ENCODE measurements around the gene INO80.

INO80 gene

DNA sequence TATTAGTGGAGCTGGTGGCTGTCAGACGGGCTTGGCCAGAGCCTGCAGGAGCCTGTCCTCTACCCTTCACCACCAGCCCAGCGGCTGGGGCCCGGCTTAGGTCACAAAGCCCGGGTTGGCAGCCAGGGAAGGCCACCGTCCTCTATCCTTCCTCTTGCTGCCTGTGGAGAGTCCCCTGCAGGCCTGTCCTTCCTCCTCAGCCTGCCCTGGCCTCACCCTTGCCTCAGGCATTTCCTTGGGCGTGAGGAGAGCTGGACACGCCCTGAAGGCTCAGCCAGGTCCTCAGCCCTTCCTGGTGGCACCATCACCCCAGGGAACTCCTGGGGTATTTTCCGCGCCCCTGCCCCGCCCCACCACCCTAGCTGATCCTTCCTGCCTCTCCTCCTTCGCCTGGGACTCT, 155.2 kb downstream of the INO80 start:
- Histone ChIP-seq H3K9ac (ENCODE audit: low read depth in 1 of 2, low read length in 2 of 2) (peak overlapping the region; percentile 2 to 58), H3K27ac (ENCODE audit: low read depth in 2 of 2, low read length in 2 of 2) (peak overlapping the region; percentile 54 to 71)

DNA sequence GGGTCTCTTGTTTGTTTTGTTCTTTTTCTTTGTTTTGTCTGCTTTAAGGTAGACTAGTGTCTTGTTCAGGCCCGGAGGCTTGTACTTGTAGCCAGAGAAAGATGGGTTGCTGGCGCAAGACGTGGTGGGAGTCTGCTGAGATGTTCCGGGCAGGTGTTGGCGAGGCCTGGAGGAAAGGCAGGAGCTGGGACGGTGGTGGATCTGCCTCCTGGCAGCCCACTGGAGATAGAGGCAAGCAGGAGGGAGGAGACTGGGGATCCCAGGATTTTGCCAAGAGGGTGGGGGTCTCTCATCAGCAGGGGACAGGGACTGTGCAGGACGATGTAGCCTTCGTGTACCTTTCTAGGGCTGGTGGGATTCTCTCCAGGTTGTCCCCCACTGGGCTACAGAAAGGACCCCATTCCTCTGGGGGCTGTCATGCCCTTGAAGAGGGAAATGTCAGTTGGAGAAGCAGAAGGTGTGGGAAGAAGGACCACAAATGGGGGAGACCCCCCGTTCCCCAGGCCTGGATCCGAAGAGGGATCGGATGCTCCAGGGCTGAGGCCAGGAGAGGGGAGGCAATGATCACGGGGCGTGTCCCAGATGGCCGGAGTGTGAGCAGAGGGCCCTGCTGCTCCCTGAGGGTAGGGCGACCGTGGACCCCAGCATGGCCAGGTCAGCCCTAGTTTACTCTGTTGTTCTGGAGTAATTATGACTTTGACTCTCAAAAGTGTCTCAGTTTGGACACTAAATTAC, 155.8 kb downstream of the INO80 start:
- Histone ChIP-seq H3K9ac (ENCODE audit: low read depth in 1 of 2, low read length in 2 of 2) (peak overlapping the region; percentile 41 to 58), H3K4me1 (ENCODE audit: control insufficient read depth in 2 of 2, insufficient read depth in 2 of 2, low read length in 2 of 2) (peaks cover 6 to 19% of the 10 kb centered on the region in 2 donors), H3K4me3 (ENCODE audit: low read length in 2 of 2) (no peak overlapping the region), H3K27ac (ENCODE audit: low read depth in 2 of 2, low read length in 2 of 2) (peak overlapping the region; percentile 54 to 71), H3K27me3 (ENCODE audit: control insufficient read depth in 2 of 2, insufficient read depth in 2 of 2, low read length in 2 of 2) (no peaks in the 10 kb centered on the region), H3K9me3 (ENCODE audit: control insufficient read depth in 2 of 2, low read length in 2 of 2) (no peaks in the 10 kb centered on the region), H3K36me3 (ENCODE audit: control insufficient read depth in 2 of 2, insufficient read depth in 2 of 2, low read length in 2 of 2) (no peaks in the 10 kb centered on the region)

More for the DNA sequence above, 155.2 kb downstream of the INO80 start:
- Histone ChIP-seq H3K9me3 (ENCODE audit: control insufficient read depth in 2 of 2, low read length in 2 of 2) (no peaks in the 10 kb centered on the region), H3K4me1 (ENCODE audit: control insufficient read depth in 2 of 2, insufficient read depth in 2 of 2, low read length in 2 of 2) (peaks cover 6 to 19% of the 10 kb centered on the region in 2 donors), H3K27me3 (ENCODE audit: control insufficient read depth in 2 of 2, insufficient read depth in 2 of 2, low read length in 2 of 2) (no peaks in the 10 kb centered on the region), H3K36me3 (ENCODE audit: control insufficient read depth in 2 of 2, insufficient read depth in 2 of 2, low read length in 2 of 2) (no peaks in the 10 kb centered on the region), H3K4me3 (ENCODE audit: low read length in 2 of 2) (no peak overlapping the region)

DNA sequence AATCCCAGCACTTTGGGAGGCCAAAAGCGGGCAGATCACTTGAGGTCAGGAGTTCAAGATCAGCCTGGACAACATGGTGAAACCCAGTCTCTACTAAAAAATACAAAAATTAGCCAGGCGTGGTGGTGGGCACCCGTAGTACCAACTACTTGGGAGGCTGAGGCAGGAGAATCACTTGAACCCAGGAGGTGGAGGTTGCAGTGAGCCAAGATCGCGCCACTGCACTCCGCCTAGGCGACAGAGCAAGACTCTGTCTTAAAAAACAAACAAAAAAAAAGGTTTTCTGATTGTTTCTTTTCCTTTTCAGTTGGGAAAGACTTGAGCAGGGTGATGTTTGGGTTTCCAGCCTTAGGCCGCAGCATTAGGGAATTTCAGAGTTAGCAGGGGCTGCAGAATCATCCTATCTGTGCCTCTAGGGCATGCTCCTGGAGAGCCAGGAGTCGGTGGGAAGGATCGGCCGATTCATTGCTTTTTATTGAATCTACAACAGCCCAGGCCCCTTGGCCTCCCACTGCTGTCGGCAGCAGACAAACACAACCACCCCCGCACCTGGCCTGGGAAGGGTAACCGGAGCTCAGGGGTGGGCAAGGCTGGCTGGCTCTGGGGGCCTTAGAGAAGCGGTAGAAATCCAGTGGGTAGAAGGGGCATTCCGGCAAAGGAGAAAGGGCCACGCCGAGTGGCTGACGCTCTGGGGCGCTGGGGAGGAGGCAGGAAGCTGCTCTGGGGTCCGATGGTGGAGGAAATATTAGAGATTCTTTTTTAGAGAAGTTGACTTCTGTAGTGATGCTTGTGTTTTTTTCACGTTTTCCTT, 156.5 kb downstream of the INO80 start:
- Histone ChIP-seq H3K27me3 (ENCODE audit: control insufficient read depth in 2 of 2, insufficient read depth in 2 of 2, low read length in 2 of 2) (no peaks in the 10 kb centered on the region), H3K9ac (ENCODE audit: low read depth in 1 of 2, low read length in 2 of 2) (no peak overlapping the region), H3K36me3 (ENCODE audit: control insufficient read depth in 2 of 2, insufficient read depth in 2 of 2, low read length in 2 of 2) (no peaks in the 10 kb centered on the region), H3K27ac (ENCODE audit: low read depth in 2 of 2, low read length in 2 of 2) (no peak overlapping the region), H3K4me3 (ENCODE audit: low read length in 2 of 2) (no peak overlapping the region), H3K4me1 (ENCODE audit: control insufficient read depth in 2 of 2, insufficient read depth in 2 of 2, low read length in 2 of 2) (peaks cover 6 to 19% of the 10 kb centered on the region in 2 donors), H3K9me3 (ENCODE audit: control insufficient read depth in 2 of 2, low read length in 2 of 2) (no peaks in the 10 kb centered on the region)

DNA sequence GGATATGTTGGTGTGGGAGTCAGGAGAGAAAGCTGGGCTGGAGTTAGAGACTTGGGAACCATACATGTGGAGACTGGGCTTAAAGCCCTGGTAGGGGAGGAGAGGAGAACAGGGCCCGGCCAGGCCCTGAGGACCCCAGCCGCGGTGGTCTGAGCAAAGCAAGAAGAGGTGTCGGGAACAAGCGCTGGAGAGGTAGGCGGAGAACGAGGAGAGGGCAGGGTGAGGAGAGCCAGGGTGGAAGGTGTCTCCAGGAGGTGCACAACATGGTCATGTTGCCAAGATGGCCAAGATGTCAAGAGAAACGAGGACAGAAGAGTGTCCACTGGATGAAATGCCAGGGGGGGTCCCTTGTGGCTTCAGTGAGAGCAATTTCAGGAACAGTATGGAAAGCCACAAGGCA, 157.4 kb downstream of the INO80 start:
- Histone ChIP-seq H3K27ac (ENCODE audit: low read depth in 2 of 2, low read length in 2 of 2) (no peak overlapping the region), H3K9ac (ENCODE audit: low read depth in 1 of 2, low read length in 2 of 2) (no peak overlapping the region)

DNA sequence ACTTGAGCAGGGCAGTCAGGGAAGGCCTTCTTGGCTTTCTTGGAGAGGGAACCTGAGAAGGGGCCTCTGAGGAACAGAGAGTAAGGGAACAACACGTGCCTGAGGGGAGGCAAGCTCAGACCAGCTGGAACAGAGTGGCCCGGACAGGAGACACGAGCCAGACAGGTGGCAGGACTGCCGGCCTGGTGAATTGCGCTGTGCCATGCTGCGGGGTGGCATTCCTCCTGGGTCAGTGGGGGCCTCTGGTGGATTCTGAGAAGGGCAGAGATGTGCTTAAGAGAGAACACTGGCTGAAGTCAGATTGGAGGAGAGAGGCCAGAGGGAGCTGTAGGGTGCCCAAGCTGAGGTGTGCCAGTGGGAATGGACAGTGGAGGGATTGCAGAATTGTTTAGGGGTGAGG, 157.9 kb downstream of the INO80 start:
- Histone ChIP-seq H3K27me3 (ENCODE audit: control insufficient read depth in 2 of 2, insufficient read depth in 2 of 2, low read length in 2 of 2) (no peaks in the 10 kb centered on the region), H3K36me3 (ENCODE audit: control insufficient read depth in 2 of 2, insufficient read depth in 2 of 2, low read length in 2 of 2) (no peaks in the 10 kb centered on the region), H3K4me3 (ENCODE audit: low read length in 2 of 2) (no peak overlapping the region), H3K27ac (ENCODE audit: low read depth in 2 of 2, low read length in 2 of 2) (no peak overlapping the region), H3K9me3 (ENCODE audit: control insufficient read depth in 2 of 2, low read length in 2 of 2) (no peaks in the 10 kb centered on the region), H3K9ac (ENCODE audit: low read depth in 1 of 2, low read length in 2 of 2) (no peak overlapping the region), H3K4me1 (ENCODE audit: control insufficient read depth in 2 of 2, insufficient read depth in 2 of 2, low read length in 2 of 2) (peaks cover 6 to 19% of the 10 kb centered on the region in 2 donors)

More for the DNA sequence above, 157.4 kb downstream of the INO80 start:
- peaks cover 6 to 19% of the 10 kb centered on the region in 2 donors for H3K4me1 ChIP-seq (ENCODE audit: control insufficient read depth in 2 of 2, insufficient read depth in 2 of 2, low read length in 2 of 2)
- no peak overlapping the region for H3K4me3 ChIP-seq (ENCODE audit: low read length in 2 of 2)
- H3K36me3 ChIP-seq (ENCODE audit: control insufficient read depth in 2 of 2, insufficient read depth in 2 of 2, low read length in 2 of 2): no peaks in the 10 kb centered on the region
- H3K27me3 ChIP-seq (ENCODE audit: control insufficient read depth in 2 of 2, insufficient read depth in 2 of 2, low read length in 2 of 2): no peaks in the 10 kb centered on the region
- H3K9me3 ChIP-seq (ENCODE audit: control insufficient read depth in 2 of 2, low read length in 2 of 2): no peaks in the 10 kb centered on the region

DNA sequence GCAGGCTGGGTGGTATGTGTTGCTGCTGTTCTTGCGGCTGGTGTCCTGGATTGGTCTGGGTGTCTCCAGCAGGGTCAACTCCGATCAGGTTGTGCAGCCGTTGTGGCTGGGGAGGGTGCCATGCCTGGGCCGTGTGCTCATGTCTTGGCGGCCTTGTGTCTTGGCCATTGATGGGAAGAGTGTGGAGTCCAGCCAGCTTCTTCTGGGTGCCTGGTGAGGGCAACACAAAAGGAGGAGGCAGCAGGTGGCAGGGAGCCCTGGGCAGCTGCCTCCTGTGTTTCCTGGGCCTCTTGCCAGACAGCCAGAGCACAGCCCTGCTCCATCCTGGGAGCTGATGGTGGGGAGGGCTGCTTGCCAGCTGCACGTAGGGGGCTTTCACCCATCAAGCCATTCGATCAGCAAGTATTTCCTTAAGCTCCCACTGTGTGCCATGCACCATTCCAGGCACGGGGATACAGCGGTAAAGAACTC, 158.5 kb downstream of the INO80 start:
- Histone ChIP-seq H3K4me1 (ENCODE audit: control insufficient read depth in 2 of 2, insufficient read depth in 2 of 2, low read length in 2 of 2) (peaks cover 8 to 21% of the 10 kb centered on the region in 2 donors), H3K9me3 (ENCODE audit: control insufficient read depth in 2 of 2, low read length in 2 of 2) (no peaks in the 10 kb centered on the region), H3K4me3 (ENCODE audit: low read length in 2 of 2) (no peak overlapping the region), H3K27ac (ENCODE audit: low read depth in 2 of 2, low read length in 2 of 2) (no peak overlapping the region), H3K9ac (ENCODE audit: low read depth in 1 of 2, low read length in 2 of 2) (no peak overlapping the region), H3K36me3 (ENCODE audit: control insufficient read depth in 2 of 2, insufficient read depth in 2 of 2, low read length in 2 of 2) (no peaks in the 10 kb centered on the region), H3K27me3 (ENCODE audit: control insufficient read depth in 2 of 2, insufficient read depth in 2 of 2, low read length in 2 of 2) (no peaks in the 10 kb centered on the region)

DNA sequence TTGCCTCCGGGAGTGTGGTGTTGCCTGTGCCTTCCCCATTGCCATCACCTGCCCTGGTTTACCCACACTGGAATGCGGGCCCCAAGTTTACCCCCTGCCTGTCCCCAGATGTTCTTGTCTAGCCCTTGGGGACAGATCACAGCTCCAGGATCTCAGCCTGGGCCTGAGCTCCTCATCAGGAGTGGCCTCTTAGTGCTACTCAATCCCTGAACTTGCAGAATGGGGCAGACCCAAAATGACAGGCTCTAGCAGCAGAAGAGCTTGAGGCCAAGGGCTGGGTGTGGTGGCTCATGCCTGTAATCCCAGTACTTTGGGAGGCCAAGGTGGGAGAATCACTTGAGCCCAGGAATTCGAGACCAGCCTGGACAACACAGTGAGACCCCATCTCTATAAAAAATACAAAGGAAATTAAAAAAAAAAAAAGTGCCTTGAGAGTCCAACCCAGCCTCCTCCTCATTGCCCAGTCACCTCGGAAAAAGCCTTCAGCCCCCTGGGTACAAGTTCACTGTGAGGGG, 159.0 kb downstream of the INO80 start:
- peaks cover 13 to 26% of the 10 kb centered on the region in 2 donors for H3K4me1 ChIP-seq (ENCODE audit: control insufficient read depth in 2 of 2, insufficient read depth in 2 of 2, low read length in 2 of 2)
- no peaks in the 10 kb centered on the region for H3K36me3 ChIP-seq (ENCODE audit: control insufficient read depth in 2 of 2, insufficient read depth in 2 of 2, low read length in 2 of 2)
- H3K9me3 ChIP-seq (ENCODE audit: control insufficient read depth in 2 of 2, low read length in 2 of 2): no peaks in the 10 kb centered on the region
- no peak overlapping the region for H3K9ac ChIP-seq (ENCODE audit: low read depth in 1 of 2, low read length in 2 of 2)
- H3K4me3 ChIP-seq (ENCODE audit: low read length in 2 of 2): no peak overlapping the region
- H3K27ac ChIP-seq (ENCODE audit: low read depth in 2 of 2, low read length in 2 of 2): peak overlapping the region in 1 of 2 donors; percentile 11
- no peaks in the 10 kb centered on the region for H3K27me3 ChIP-seq (ENCODE audit: control insufficient read depth in 2 of 2, insufficient read depth in 2 of 2, low read length in 2 of 2)

DNA sequence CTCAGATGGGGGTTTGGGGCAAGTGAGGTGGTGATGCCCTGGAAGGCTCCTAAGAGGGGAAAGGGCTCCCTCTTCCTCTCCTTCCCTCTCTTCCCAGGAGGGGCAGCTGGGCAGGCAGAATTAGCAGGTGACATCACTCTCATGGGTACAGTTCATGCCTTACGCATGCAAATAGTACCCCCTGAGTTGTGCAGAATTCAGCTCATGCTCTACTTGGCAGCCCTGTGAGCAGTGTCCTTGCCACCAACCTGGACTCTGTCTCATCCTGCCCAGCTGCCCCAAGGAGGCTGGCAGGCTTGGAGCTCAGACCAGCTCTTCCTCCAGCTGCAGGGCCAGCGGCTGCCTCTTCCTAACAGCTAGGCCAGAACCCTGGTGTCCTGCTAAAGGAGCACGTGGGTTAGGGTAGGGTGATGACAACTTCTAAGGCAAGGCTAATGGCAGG, 159.5 kb downstream of the INO80 start:
- Histone ChIP-seq H3K27me3 (ENCODE audit: control insufficient read depth in 2 of 2, insufficient read depth in 2 of 2, low read length in 2 of 2) (no peaks in the 10 kb centered on the region), H3K27ac (ENCODE audit: low read depth in 2 of 2, low read length in 2 of 2) (peak overlapping the region in 1 of 2 donors; percentile 11), H3K4me3 (ENCODE audit: low read length in 2 of 2) (no peak overlapping the region), H3K36me3 (ENCODE audit: control insufficient read depth in 2 of 2, insufficient read depth in 2 of 2, low read length in 2 of 2) (no peaks in the 10 kb centered on the region), H3K4me1 (ENCODE audit: control insufficient read depth in 2 of 2, insufficient read depth in 2 of 2, low read length in 2 of 2) (peaks cover 14 to 28% of the 10 kb centered on the region in 2 donors), H3K9ac (ENCODE audit: low read depth in 1 of 2, low read length in 2 of 2) (no peak overlapping the region), H3K9me3 (ENCODE audit: control insufficient read depth in 2 of 2, low read length in 2 of 2) (no peaks in the 10 kb centered on the region)

DNA sequence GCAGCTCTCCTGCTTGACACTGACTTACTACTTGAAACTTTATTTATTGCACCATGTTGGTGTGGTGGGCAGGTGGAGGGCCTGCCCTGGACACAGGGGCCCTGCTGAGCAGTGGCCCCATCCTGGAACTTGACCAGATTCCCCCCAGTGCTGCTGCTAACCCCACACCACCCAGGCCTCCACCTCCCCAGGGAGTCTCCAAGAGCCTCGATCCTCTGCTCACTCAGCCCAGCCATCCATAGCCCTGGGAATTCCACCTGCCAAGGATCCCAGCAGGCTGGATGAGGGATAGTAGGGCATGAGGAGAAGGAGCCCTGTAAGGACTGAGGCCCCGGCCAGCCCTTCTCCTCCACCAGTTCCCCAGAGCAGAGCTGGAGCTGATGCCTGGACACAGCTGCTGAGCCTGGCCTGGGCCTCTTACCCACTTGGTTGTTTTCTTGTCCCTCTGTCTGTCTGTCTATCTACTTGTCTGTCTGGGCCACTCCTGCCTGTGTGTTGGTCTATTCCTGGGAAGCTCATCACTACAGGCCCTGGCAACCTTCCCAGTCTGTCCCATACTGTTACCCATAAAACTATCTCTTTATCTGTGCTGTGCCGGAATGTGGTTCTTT, 160.0 kb downstream of the INO80 start:
- Histone ChIP-seq H3K36me3 (ENCODE audit: control insufficient read depth in 2 of 2, insufficient read depth in 2 of 2, low read length in 2 of 2) (no peaks in the 10 kb centered on the region), H3K4me1 (ENCODE audit: control insufficient read depth in 2 of 2, insufficient read depth in 2 of 2, low read length in 2 of 2) (peaks cover 14 to 25% of the 10 kb centered on the region in 2 donors), H3K9ac (ENCODE audit: low read depth in 1 of 2, low read length in 2 of 2) (no peak overlapping the region), H3K27me3 (ENCODE audit: control insufficient read depth in 2 of 2, insufficient read depth in 2 of 2, low read length in 2 of 2) (no peaks in the 10 kb centered on the region), H3K9me3 (ENCODE audit: control insufficient read depth in 2 of 2, low read length in 2 of 2) (no peaks in the 10 kb centered on the region), H3K4me3 (ENCODE audit: low read length in 2 of 2) (no peak overlapping the region), H3K27ac (ENCODE audit: low read depth in 2 of 2, low read length in 2 of 2) (no peak overlapping the region)
